Heart left ventricle (tissue), 16 donors: ENCODE measurements around the gene FABP3. TPM values are rescaled to one million over a fixed set of nuclear protein-coding genes. Genes with fewer than 3 reads are reported as not detected.

ENCODE experiments used
- ATAC-seq, 4 donors: fragments of 200-7000 bp; cut with Tn5 transposase; one replicate each; pipeline ENCODE4 v1.9.1; 2020 to 2022; ENCODE audit warnings: moderate library complexity in 4 of 4, mild to moderate bottlenecking in 3 of 4, moderate number of reproducible peaks in 1 of 4
- DNase-seq, 5 donors: peaks; one replicate each; pipeline ENCODE4 v3.0.0-alpha.2; 2020
- H3K27ac ChIP-seq, 12 donors: fragments of 200-600 bp; sonication (generic) in 4 of 12; one replicate each; pipeline versions ENCODE4 v1.5.0 to v1.8.0; 2016 to 2022; ENCODE audit warnings: mild to moderate bottlenecking in 2 of 12
- H3K27me3 ChIP-seq, 9 donors: fragments of 200-600 bp; sonication (generic) in 2 of 9; one replicate each; pipeline versions ENCODE4 v1.5.1 to v1.8.0; 2016 to 2022; ENCODE audit warnings: mild to moderate bottlenecking in 3 of 9
- H3K36me3 ChIP-seq, 9 donors: fragments of 200-600 bp; sonication (generic) in 2 of 9; one replicate each; pipeline versions ENCODE4 v1.5.0 to v1.8.0; 2018 to 2022; ENCODE audit warnings: mild to moderate bottlenecking in 2 of 9
- H3K4me1 ChIP-seq, 12 donors: fragments of 200-600 bp; sonication (generic) in 4 of 12; one replicate each; pipeline versions ENCODE4 v1.5.0 to v1.8.0; 2016 to 2022; ENCODE audit warnings: mild to moderate bottlenecking in 3 of 12
- H3K4me3 ChIP-seq, 12 donors: fragments of 200-600 bp; sonication (generic) in 4 of 12; one replicate each; pipeline versions ENCODE4 v1.5.0 to v1.8.0; 2017 to 2022; ENCODE audit warnings: mild to moderate bottlenecking in 9 of 12, moderate library complexity in 4 of 12
- H3K9me3 ChIP-seq, 12 donors: fragments of 200-600 bp; sonication (generic) in 4 of 12; one replicate each; pipeline versions ENCODE4 v1.5.0 to v1.8.0; 2016 to 2022; ENCODE audit warnings: mild to moderate bottlenecking in 1 of 12
- POLR2A ChIP-seq, 2 donors: fragments of 450-650 bp; IDR thresholded peaks; one replicate each; pipeline ENCODE4 v1.6.1; 2017; ENCODE audit warnings: antibody characterized with exemption in 2 of 2, mild to moderate bottlenecking in 2 of 2, moderate library complexity in 2 of 2
- WGBS, 4 donors: extraction: QIAGEN DNeasy Blood & Tissue Kit in 2 of 4; methylation state at CpG; one replicate each; pipeline versions ENCODE4 v1.1.5 to v1.1.7; 2013 to 2018; 5-methylcytosine and 5-hydroxymethylcytosine counted together
- intact Hi-C, 10 donors: fragments of 100-400 bp; cut with DNase I; formaldehyde crosslinking; loops; one replicate each; pipeline versions ENCODE4 v1.11.1 to v1.14.2; 2022
- polyA plus RNA-seq, 2 donors: library from polyadenylated mRNA; stranded (reverse); fragments of 200-250 nt; gene quantifications; one replicate each; pipeline ENCODE4 v1.2.3, GENCODE V29; 2013
- total RNA-seq, 9 donors: library from RNA; depleted of rRNA in 2 of 9; stranded (reverse); fragments of >200 nt in 2 of 9; fragmentation: NEBNext Ultra II Directional in 3 of 9; extraction: Animal tissue kit (Norgen Biotek cat#: 25700) in 3 of 9; gene quantifications; one replicate each; pipeline versions ENCODE4 v1.1.0 to v1.2.4, GENCODE V29; 2016 to 2023
- TF ChIP-seq, protein P1 (sequence below), 12 donors: fragments of 200-600 bp; sonication (generic) in 4 of 12; IDR thresholded peaks; one replicate each; pipeline versions ENCODE4 v1.5.0 to v1.8.0; 2018 to 2022; ENCODE audit warnings: antibody characterized with exemption in 12 of 12, mild to moderate bottlenecking in 5 of 12
- donor health status: ischemic (EF 13 %, LVEDD 7.1; RV severe dilation, severe dysfunction).
- donor health status: healthy with polysubstance abuse.
- donor health status: DM: no; HTN: yes; CAD: no.
- donor health status: DM: no; HTN: no; CAD: no.
- donor health status: ischemic (EF 25% LVEDD 6.9; RV normal size, moderate dysfunction).
- donor health status: ischemic (EF 25% LVEDD 5.7; RV mildly dilated, moderate dysfunction).
- donor health status: healthy.
- donor health status: DM: yes; HTN: yes; CAD: no.
- donor health status: ischemic (EF 35%, LVEDD 5.7; RV mildly dilated, moderate dysfunction).
- donor health status: nonischemic (EF 11% LVEDD 7.7; RV severe dilation, severe dysfunction).
- donor health status: DM: yes; HTN: yes; CAD: no.
- donor health status: PGD.
- donor health status: ischemic (EF 29% LVEDD 5.4; RV normal size, mild dysfunction).
- donor health status: nonischemic (EF 23%, LVEDD 6.1; RV moderate dilation, normal function).

FABP3 gene
- total and polyA plus RNA-seq, 11 donors = 2,591 to 10,560 (median 5,230) TPM

DNA sequence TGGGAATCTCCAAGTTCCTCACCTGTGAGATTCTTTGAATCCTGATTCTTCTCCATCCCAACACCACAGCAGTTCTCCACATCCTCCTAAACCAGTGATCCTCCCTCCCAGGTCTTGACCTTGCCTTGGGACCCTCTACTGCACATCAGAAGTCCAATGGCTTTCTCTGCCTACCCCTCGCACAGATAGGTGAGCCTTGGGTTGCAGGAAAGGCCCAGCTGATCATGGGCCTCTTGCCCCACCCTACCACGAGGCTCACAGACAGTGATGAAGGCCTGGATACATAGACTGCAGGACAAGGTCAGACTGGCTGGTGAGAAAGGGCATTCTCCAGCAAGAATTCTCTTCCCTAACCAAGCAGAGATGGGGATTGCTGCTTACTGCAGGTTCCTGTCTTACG lies 825 bp downstream of the FABP3 start:
- peaks cover 0 to 19% (median 13%) of the 10 kb centered on the region in 9 donors for H3K36me3 ChIP-seq
- intact Hi-C loops = no loop called here
- H3K4me3 ChIP-seq = peak overlapping the region; percentile 39 to 85 (median 64)
- TF ChIP-seq, protein P1, sequence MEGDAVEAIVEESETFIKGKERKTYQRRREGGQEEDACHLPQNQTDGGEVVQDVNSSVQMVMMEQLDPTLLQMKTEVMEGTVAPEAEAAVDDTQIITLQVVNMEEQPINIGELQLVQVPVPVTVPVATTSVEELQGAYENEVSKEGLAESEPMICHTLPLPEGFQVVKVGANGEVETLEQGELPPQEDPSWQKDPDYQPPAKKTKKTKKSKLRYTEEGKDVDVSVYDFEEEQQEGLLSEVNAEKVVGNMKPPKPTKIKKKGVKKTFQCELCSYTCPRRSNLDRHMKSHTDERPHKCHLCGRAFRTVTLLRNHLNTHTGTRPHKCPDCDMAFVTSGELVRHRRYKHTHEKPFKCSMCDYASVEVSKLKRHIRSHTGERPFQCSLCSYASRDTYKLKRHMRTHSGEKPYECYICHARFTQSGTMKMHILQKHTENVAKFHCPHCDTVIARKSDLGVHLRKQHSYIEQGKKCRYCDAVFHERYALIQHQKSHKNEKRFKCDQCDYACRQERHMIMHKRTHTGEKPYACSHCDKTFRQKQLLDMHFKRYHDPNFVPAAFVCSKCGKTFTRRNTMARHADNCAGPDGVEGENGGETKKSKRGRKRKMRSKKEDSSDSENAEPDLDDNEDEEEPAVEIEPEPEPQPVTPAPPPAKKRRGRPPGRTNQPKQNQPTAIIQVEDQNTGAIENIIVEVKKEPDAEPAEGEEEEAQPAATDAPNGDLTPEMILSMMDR (IDR thresholded peaks at IDR 0.05) = no peak
- peak in 1 of 2 donors; percentile 12 for TF ChIP-seq POLR2A (IDR thresholded peaks at IDR 0.05)
- WGBS, 4 donors = 45 to 61% (median 54%) methylated on average over 3 of the region's 3 CpGs
- no peak for DNase-seq
- H3K27me3 ChIP-seq = no peaks in the 10 kb centered on the region
- no peaks in the 10 kb centered on the region for H3K9me3 ChIP-seq
- no peak for ATAC-seq
- H3K4me1 ChIP-seq = peaks cover 0 to 44% (median 23%) of the 10 kb centered on the region in 12 donors
- peak overlapping the region; percentile 87 to 99 (median 95) for H3K27ac ChIP-seq

DNA sequence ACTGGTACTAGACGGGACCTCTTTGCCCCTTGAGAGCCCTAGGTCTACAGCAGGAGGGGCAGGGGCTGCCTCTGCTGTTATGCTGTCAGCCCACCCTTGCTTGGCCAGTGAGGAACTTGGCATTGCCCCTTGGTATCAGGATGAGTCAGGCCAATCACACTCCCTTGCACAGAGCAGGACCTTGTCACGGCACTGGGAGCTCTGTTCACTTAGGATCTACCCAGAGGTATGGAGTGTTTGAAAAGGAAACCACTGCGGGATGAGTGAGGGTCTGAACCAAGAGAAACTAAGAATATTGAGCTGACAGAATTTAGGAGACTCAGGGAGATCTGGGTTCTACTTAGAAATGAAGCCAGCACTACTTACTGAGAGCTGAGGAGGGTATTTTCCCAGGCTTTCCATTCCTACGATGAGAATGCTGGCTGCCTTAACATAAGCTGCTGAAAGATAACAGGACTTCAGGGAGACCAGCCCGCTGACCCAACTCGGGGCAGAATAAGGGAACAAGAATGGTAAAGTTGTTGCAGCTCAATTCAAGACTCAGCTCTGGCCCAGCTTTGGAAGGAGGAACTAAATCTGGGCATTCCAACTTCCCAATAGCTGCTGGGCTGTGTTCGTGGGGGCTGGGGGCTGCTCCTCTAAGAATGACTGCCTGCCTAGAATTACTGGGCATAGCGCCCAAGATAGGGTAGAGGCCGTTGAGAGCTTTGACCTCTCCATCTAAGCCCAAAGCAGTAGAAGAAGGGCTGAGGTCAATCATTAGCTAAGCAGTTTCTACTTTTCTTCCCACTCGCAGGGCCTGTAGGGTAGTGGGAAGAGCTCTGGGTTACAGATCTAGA lies 1.5 kb downstream of the FABP3 start:
- WGBS, 4 donors = 35 to 51% (median 43%) methylated on average over 10 of the region's 10 CpGs
- intact Hi-C loops = no loop called here
- H3K27ac ChIP-seq = peak overlapping the region; percentile 87 to 99 (median 95)
- DNase-seq (peak in 3 of 5 donors; percentile 44 to 55 (median 51)), ATAC-seq (peak in 1 of 4 donors; percentile 1)
- peaks cover 0 to 51% (median 23%) of the 10 kb centered on the region in 12 donors for H3K4me1 ChIP-seq
- TF ChIP-seq, protein P1 (IDR thresholded peaks at IDR 0.05) = no peak
- TF ChIP-seq POLR2A (IDR thresholded peaks at IDR 0.05) = peak; percentile 11 to 16
- no peaks in the 10 kb centered on the region for H3K27me3 ChIP-seq
- no peaks in the 10 kb centered on the region for H3K9me3 ChIP-seq
- peak overlapping the region; percentile 39 to 85 (median 64) for H3K4me3 ChIP-seq
- peaks cover 0 to 26% (median 21%) of the 10 kb centered on the region in 9 donors for H3K36me3 ChIP-seq

DNA sequence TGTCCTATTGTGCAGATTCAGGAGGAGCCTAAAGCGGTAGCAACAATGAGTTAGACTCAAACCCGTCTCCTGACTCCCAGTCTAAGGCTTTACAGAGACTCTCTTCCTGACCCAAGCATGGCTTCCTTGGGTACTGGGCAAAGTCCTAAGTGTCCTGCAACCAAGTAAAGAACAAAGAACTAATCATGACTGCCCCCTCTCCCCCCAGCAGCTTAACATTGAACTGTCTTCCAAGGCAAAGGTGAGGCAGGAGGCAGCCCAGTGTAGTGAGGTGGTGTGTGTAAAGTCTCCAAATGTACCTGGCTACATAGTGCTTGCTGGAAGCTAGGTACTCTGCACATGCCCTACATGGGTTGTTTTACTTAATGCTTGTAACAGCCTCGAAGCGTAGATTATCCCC lies 2.3 kb downstream of the FABP3 start:
- peaks cover 0 to 34% (median 28%) of the 10 kb centered on the region in 9 donors for H3K36me3 ChIP-seq
- H3K4me1 ChIP-seq = peaks cover 0 to 54% (median 23%) of the 10 kb centered on the region in 12 donors
- H3K27ac ChIP-seq = peak overlapping the region; percentile 87 to 99 (median 95)
- no peaks in the 10 kb centered on the region for H3K9me3 ChIP-seq
- TF ChIP-seq, protein P1 (IDR thresholded peaks at IDR 0.05) = no peak
- no peak for TF ChIP-seq POLR2A (IDR thresholded peaks at IDR 0.05)
- ATAC-seq = no peak
- no peak for DNase-seq
- H3K27me3 ChIP-seq = no peaks in the 10 kb centered on the region
- H3K4me3 ChIP-seq = peak overlapping the region; percentile 9 to 85 (median 64)
- 55 to 65% (median 60%) methylated on average over 4 of the region's 4 CpGs for WGBS, 4 donors
- intact Hi-C loops = no loop called here

DNA sequence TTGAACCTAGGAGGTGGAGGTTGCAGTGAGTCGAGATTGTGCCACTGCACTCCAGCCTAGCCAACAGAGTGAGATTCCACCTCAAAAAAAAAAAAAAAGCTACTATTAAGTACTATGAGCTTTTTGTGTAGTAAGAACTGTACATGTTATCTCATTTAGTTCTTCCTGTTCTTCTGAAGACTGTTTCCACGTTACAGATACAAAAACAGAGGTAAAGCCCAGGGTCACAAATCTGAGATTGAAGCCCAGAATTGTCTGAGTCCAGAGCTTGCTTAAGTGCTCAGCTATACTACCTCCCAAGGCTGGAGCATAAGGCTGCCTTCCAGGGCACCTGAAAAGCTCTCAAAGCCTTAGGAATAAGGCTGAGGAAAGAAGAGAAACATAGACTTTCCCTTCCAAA lies 2.9 kb downstream of the FABP3 start:
- no peaks in the 10 kb centered on the region for H3K9me3 ChIP-seq
- no peak for TF ChIP-seq POLR2A (IDR thresholded peaks at IDR 0.05)
- TF ChIP-seq, protein P1 (IDR thresholded peaks at IDR 0.05) = no peak
- H3K4me3 ChIP-seq = peak overlapping the region; percentile 9 to 85 (median 64)
- H3K36me3 ChIP-seq = peaks cover 0 to 39% (median 34%) of the 10 kb centered on the region in 9 donors
- DNase-seq (no peak), ATAC-seq (no peak)
- 41 to 50% (median 45%) methylated on average over 2 of the region's 2 CpGs for WGBS, 4 donors
- intact Hi-C loops = no loop called here
- peaks cover 0 to 55% (median 23%) of the 10 kb centered on the region in 12 donors for H3K4me1 ChIP-seq
- H3K27me3 ChIP-seq = no peaks in the 10 kb centered on the region
- peak overlapping the region; percentile 87 to 99 (median 95) for H3K27ac ChIP-seq
